H1 (cell line): ENCODE measurements around the gene AGR2. TPM values are rescaled to one million over a fixed set of nuclear protein-coding genes. Genes with fewer than 3 reads are reported as not detected.

Source experiments
- BRCA1 ChIP-seq: IDR thresholded peaks from 2 replicates; pipeline ENCODE4 v1.6.1; 2012; ENCODE audit warnings: low read depth, low read length, improper control_type of control experiment
- CHD7 ChIP-seq: fragments of 300-600 bp; sonication (generic); IDR thresholded peaks from 2 replicates; pipeline ENCODE4 v1.7.1; 2012; ENCODE audit warnings: low read length, moderate library complexity, mild to moderate bottlenecking, inconsistent platforms; ENCODE audit not compliant: insufficient replicate concordance
- CREB1 ChIP-seq: IDR thresholded peaks from 2 replicates; pipeline ENCODE4 v1.6.1; 2012; ENCODE audit warnings: inconsistent platforms
- RFX5 ChIP-seq: IDR thresholded peaks from 2 replicates; pipeline ENCODE4 v1.6.1; 2011; ENCODE audit warnings: low read depth, low read length, improper control_type of control experiment, borderline replicate concordance
- USF2 ChIP-seq: IDR thresholded peaks from 2 replicates; pipeline ENCODE4 v1.6.1; 2011; ENCODE audit warnings: low read length, improper control_type of control experiment
- polyA plus RNA-seq, 7 experiments: library from polyadenylated mRNA; depleted of rRNA in 3 of 7; stranded (reverse) in 5 of 7; unstranded in 2 of 7; fragments of >200 nt in 5 of 7; fragments of 200-250 nt in 2 of 7; gene quantifications; 1 replicate in 5 of 7; 2 replicates in 1 of 7; 4 replicates in 1 of 7; pipeline versions ENCODE4 v1.2.1 to v1.2.3, GENCODE V29; 2011 to 2013; ENCODE audit warnings: missing spikeins in 2 of 7, mixed read lengths in 2 of 7
- total RNA-seq: library from RNA; stranded (reverse); fragmentation: NEBNext Ultra II Directional; extraction: Animal tissue kit (Norgen Biotek cat#: 25700); gene quantifications from 2 replicates; pipeline ENCODE4 v1.2.1, GENCODE V29; 2021

AGR2 gene
- total and polyA plus RNA-seq, 2 of the 8 experiments (the other 6 are each of a cell fraction or from before 2014, with no cell fraction given), result not detected

GRCh38 chr7:16764942-16765341 lies 39.9 kb downstream of the AGR2 start (continued):
- TF ChIP-seq CHD7 (no peak), CREB1 (no peak), USF2 (no peak), RFX5 (no peak), BRCA1 (no peak)
